Fibroblast of lung (primary cell): ENCODE measurements around the gene HRH1. TPM values are rescaled to one million over a fixed set of nuclear protein-coding genes. Genes with fewer than 3 reads are reported as not detected.
"Not testable (repeated sequence)": the region's sequence is repeated elsewhere in the genome, so short reads cannot be mapped to it uniquely, and the experiment has no call there.

Experiments
- DNase-seq, 2 donors: peaks; one replicate each; pipeline versions ENCODE4 v3.0.0 to v3.0.0-alpha.2; 2010; ENCODE audit warnings: low read depth in 2 of 2
- H2AFZ ChIP-seq: 2 replicates; pipeline ENCODE4 v1.5.1; 2012; ENCODE audit warnings: low read length, control low read depth, inconsistent platforms
- H3K27ac ChIP-seq: 2 replicates; pipeline ENCODE4 v1.5.1; 2011; ENCODE audit warnings: low read length, control low read depth; ENCODE audit not compliant: insufficient read depth
- H3K27me3 ChIP-seq: 2 replicates; pipeline ENCODE4 v1.5.1; 2011; ENCODE audit warnings: mild to moderate bottlenecking, low read length; ENCODE audit not compliant: control insufficient read depth, insufficient read depth
- H3K36me3 ChIP-seq: 2 replicates; pipeline ENCODE4 v1.5.1; 2011; ENCODE audit warnings: low read length; ENCODE audit not compliant: control insufficient read depth, insufficient read depth
- H3K4me1 ChIP-seq: 2 replicates; pipeline ENCODE4 v1.5.1; 2011; ENCODE audit warnings: low read length; ENCODE audit not compliant: control insufficient read depth, insufficient read depth; ENCODE audit errors: extremely low read depth
- H3K4me2 ChIP-seq: 2 replicates; pipeline ENCODE4 v1.5.1; 2011; ENCODE audit warnings: low read length, control low read depth; ENCODE audit not compliant: insufficient read depth; ENCODE audit errors: extremely low read depth
- H3K4me3 ChIP-seq, 4 experiments: fragments of 200-600 bp in 1 of 4; sonication (generic) in 1 of 4; replicated peaks in 1 of 4; 2 replicates each; pipeline ENCODE4 v1.5.1; 2011 to 2016; ENCODE audit warnings: low read length in 4 of 4, low read depth in 3 of 4, mild to moderate bottlenecking in 3 of 4, control low read depth in 2 of 4, inconsistent platforms in 1 of 4, mixed read lengths in 1 of 4; ENCODE audit not compliant: insufficient read depth in 1 of 4; ENCODE audit errors: control extremely low read depth in 1 of 4
- H3K79me2 ChIP-seq: 2 replicates; pipeline ENCODE4 v1.5.1; 2012; ENCODE audit warnings: mild to moderate bottlenecking, low read length, inconsistent platforms; ENCODE audit not compliant: control insufficient read depth, insufficient read depth
- H3K9ac ChIP-seq: 2 replicates; pipeline ENCODE4 v1.5.1; 2011; ENCODE audit warnings: mild to moderate bottlenecking, low read length, control low read depth; ENCODE audit not compliant: insufficient read depth
- H3K9me3 ChIP-seq: 2 replicates; pipeline ENCODE4 v1.5.1; 2012; ENCODE audit warnings: low read depth, low read length; ENCODE audit not compliant: control insufficient read depth, insufficient read depth
- H4K20me1 ChIP-seq: 2 replicates; pipeline ENCODE4 v1.5.1; 2011; ENCODE audit warnings: low read length; ENCODE audit not compliant: control insufficient read depth, insufficient read depth; ENCODE audit errors: extremely low read depth
- CTCF ChIP-seq, 2 donors: IDR thresholded peaks in 1 of 2; conservative IDR thresholded peaks in 1 of 2; 1 replicate in 1 of 2; 2 replicates in 1 of 2; pipeline ENCODE4 v1.5.1; 2011 to 2012; ENCODE audit warnings: low read length in 2 of 2, control low read depth in 1 of 2, inconsistent platforms in 1 of 2, low read depth in 1 of 2, mild to moderate bottlenecking in 1 of 2
- EZH2 ChIP-seq: IDR thresholded peaks from 2 replicates; pipeline ENCODE4 v1.5.1; 2012; ENCODE audit warnings: low read length, control low read depth, mild to moderate bottlenecking; ENCODE audit errors: missing control alignments
- polyA minus RNA-seq: library from RNA; depleted of rRNA, polyadenylated mRNA; stranded (reverse); fragments of >200 nt; gene quantifications from 2 replicates; pipeline ENCODE4 v1.2.3, GENCODE V29; 2011; ENCODE audit warnings: low replicate concordance
- polyA plus RNA-seq, 2 donors: library from polyadenylated mRNA; depleted of rRNA in 1 of 2; stranded (reverse) in 1 of 2; unstranded in 1 of 2; fragments of >200 nt; gene quantifications; 2 replicates each; pipeline ENCODE4 v1.2.1, GENCODE V29; 2011 to 2012; ENCODE audit warnings: missing spikeins in 1 of 2
- total RNA-seq: library from RNA; depleted of rRNA; stranded (reverse); fragments of >200 nt; gene quantifications from 2 replicates; pipeline ENCODE4 v1.2.1, GENCODE V29; 2014

Gene HRH1, protein sequence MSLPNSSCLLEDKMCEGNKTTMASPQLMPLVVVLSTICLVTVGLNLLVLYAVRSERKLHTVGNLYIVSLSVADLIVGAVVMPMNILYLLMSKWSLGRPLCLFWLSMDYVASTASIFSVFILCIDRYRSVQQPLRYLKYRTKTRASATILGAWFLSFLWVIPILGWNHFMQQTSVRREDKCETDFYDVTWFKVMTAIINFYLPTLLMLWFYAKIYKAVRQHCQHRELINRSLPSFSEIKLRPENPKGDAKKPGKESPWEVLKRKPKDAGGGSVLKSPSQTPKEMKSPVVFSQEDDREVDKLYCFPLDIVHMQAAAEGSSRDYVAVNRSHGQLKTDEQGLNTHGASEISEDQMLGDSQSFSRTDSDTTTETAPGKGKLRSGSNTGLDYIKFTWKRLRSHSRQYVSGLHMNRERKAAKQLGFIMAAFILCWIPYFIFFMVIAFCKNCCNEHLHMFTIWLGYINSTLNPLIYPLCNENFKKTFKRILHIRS
- total RNA-seq = 30.6 and 32.6 TPM in 2 replicates
- 11.2 and 12.6 TPM in 2 replicates for polyA plus RNA-seq
- polyA plus RNA-seq (2012) = 7.5 and 8.7 TPM in 2 replicates
- polyA minus RNA-seq = 24.5 and 28.1 TPM in 2 replicates

GRCh38 chr3:11154036-11154952, at the start of gene HRH1:
HRH1 (plus strand) TSS chr3:11154493; CDS start chr3:11259038, 104,545 bp downstream.
- H3K4me2 ChIP-seq = peak within 1 kb of the TSS; percentile 99
- peak within 1 kb of the TSS; percentile 79 for H3K27ac ChIP-seq

DNA sequence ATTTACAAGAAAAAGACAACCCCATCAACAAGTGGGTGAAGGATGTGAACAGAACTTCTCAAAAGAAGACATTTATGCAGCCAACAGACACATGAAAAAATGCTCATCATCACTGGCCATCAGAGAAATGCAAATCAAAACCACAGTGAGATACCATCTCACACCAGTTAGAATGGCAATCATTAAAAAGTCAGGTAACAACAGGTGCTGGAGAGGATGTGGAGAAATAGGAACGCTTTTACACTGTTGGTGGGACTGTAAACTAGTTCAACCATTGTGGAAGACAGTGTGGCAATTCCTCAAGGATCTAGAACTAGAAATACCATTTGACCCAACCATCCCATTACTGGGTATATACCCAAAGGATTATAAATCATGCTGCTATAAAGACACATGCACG, 41.0 kb upstream of the HRH1 start:
- H3K9me3 ChIP-seq, H3K27me3 ChIP-seq, H3K4me2 ChIP-seq, H2AFZ ChIP-seq, H3K27ac ChIP-seq, DNase-seq, H3K4me3 ChIP-seq, H3K9ac ChIP-seq, H3K79me2 ChIP-seq, H3K4me1 ChIP-seq, H4K20me1 ChIP-seq, H3K36me3 ChIP-seq: not testable (repeated sequence)

More at GRCh38 chr3:11154036-11154952, at the start of gene HRH1:
- Histone ChIP-seq H4K20me1 (no peaks in the 10 kb centered on the region), H3K9ac (peak within 1 kb of the TSS; percentile 88), H3K4me3 (peak within 1 kb of the TSS; percentile 82 to 92 (median 86)), H3K9me3 (no peaks in the 10 kb centered on the region), H3K27me3 (no peaks in the 10 kb centered on the region), H3K36me3 (no peaks in the 10 kb centered on the region), H3K79me2 (peaks cover 22% of the 10 kb centered on the region), H2AFZ (peak within 1 kb of the TSS; percentile 56), H3K4me1 (peaks cover 6% of the 10 kb centered on the region)
- peak in 1 of 2 donors; percentile 30 for DNase-seq
- no peak for TF ChIP-seq CTCF (conservative IDR thresholded peaks at IDR 0.05 in 1 of 2, IDR thresholded peaks at IDR 0.05 in 1 of 2; ENCODE audit: low read depth in 1 of 2, low read length in 2 of 2)
- no peak for TF ChIP-seq EZH2

GRCh38 chr3:11115548-11115947, 38.7 kb upstream of the HRH1 start:
- H3K4me2 ChIP-seq = no peak overlapping the region
- no peak overlapping the region for H3K27ac ChIP-seq
- no peaks in the 10 kb centered on the region for H4K20me1 ChIP-seq
- peaks cover under 1% of the 10 kb centered on the region for H3K27me3 ChIP-seq
- no peaks in the 10 kb centered on the region for H3K4me1 ChIP-seq
- TF ChIP-seq CTCF (conservative IDR thresholded peaks at IDR 0.05 in 1 of 2, IDR thresholded peaks at IDR 0.05 in 1 of 2; ENCODE audit: low read depth in 1 of 2, low read length in 2 of 2) (no peak), EZH2 (no peak)
- H3K9me3 ChIP-seq = no peaks in the 10 kb centered on the region
- no peak overlapping the region for H3K9ac ChIP-seq
- DNase-seq = no peak
- no peaks in the 10 kb centered on the region for H3K79me2 ChIP-seq
- no peaks in the 10 kb centered on the region for H3K36me3 ChIP-seq
- no peak overlapping the region for H2AFZ ChIP-seq
- no peak overlapping the region for H3K4me3 ChIP-seq
